Endothelial cell of umbilical vein (primary cell): ENCODE measurements around the gene POFUT2. TPM values are rescaled to one million over a fixed set of nuclear protein-coding genes. Genes with fewer than 3 reads are reported as not detected.

ENCODE experiments used
- BruUV-seq: library from RNA; stranded (reverse); fragments of 400-500 nt; replicated peaks from 2 replicates; lab custom pipeline; 2021; lab: Mats Ljungman, UMichigan
- CTCF ChIA-PET: fragments of 300-600, 350-600 bp; sonication (Branson Sonifier 250); formaldehyde crosslinking; loops from one replicate; lab custom pipeline; 2021; ENCODE audit warnings: antibody characterized with exemption, inconsistent platforms; lab: Charles Lee
- POLR2A ChIA-PET: fragments of 300-600, 350-600 bp; sonication (Branson Sonifier 250); formaldehyde crosslinking; loops from one replicate; lab custom pipeline; 2021; ENCODE audit warnings: antibody characterized with exemption, inconsistent platforms; lab: Charles Lee
- DNase-seq: peaks from one replicate; pipeline ENCODE4 v3.0.0-alpha.2; 2011; ENCODE audit warnings: low read depth, low spot score
- FAIRE-seq: peaks from 2 replicates; lab custom pipeline; 2011; peaks lifted over from hg19 to GRCh38; lab: Jason Lieb, UNC
- H2AFZ ChIP-seq: 2 replicates; pipeline ENCODE4 v1.6.0; 2012; ENCODE audit warnings: low read depth, low read length, control low read depth, inconsistent platforms
- H3K27ac ChIP-seq: 2 replicates; pipeline ENCODE4 v1.5.1; 2011; ENCODE audit warnings: low read depth, mild to moderate bottlenecking, control low read depth, low read length, moderate library complexity; ENCODE audit not compliant: insufficient read depth
- H3K27me3 ChIP-seq, 2 experiments: 2 replicates each; pipeline versions ENCODE4 v1.6.0 to v1.6.1; 2011; ENCODE audit warnings: low read length in 2 of 2, mixed read lengths in 1 of 2; ENCODE audit not compliant: control insufficient read depth in 2 of 2, insufficient read depth in 2 of 2
- H3K36me3 ChIP-seq, 2 experiments: 2 replicates in 1 of 2; 3 replicates in 1 of 2; pipeline ENCODE4 v1.5.1; 2011; ENCODE audit warnings: low read length in 2 of 2, mild to moderate bottlenecking in 1 of 2, moderate library complexity in 1 of 2; ENCODE audit not compliant: control insufficient read depth in 2 of 2, insufficient read depth in 2 of 2; ENCODE audit errors: extremely low read depth in 1 of 2
- H3K4me1 ChIP-seq: 3 replicates; pipeline ENCODE4 v1.5.1; 2011; ENCODE audit warnings: mild to moderate bottlenecking, low read length; ENCODE audit not compliant: control insufficient read depth, insufficient read depth; ENCODE audit errors: extremely low read depth
- H3K4me2 ChIP-seq: 2 replicates; pipeline ENCODE4 v1.6.1; 2011; ENCODE audit warnings: low read length, control low read depth, mixed read lengths; ENCODE audit not compliant: insufficient read depth
- H3K4me3 ChIP-seq, 3 experiments: fragments of 200-600 bp in 1 of 3; sonication (generic), shearing (Covaris generic) in 1 of 3; replicated peaks in 1 of 3; 2 replicates each; pipeline ENCODE4 v1.5.1; 2011 to 2016; ENCODE audit warnings: control low read depth in 3 of 3, low read length in 3 of 3, mild to moderate bottlenecking in 2 of 3, inconsistent platforms in 1 of 3, low read depth in 1 of 3, moderate library complexity in 1 of 3; ENCODE audit not compliant: insufficient read depth in 1 of 3
- H3K79me2 ChIP-seq: 2 replicates; pipeline ENCODE4 v1.6.0; 2012; ENCODE audit warnings: low read length, inconsistent platforms; ENCODE audit not compliant: control insufficient read depth, insufficient read depth
- H3K9ac ChIP-seq: replicated peaks from 2 replicates; pipeline ENCODE3; 2011; ENCODE audit warnings: low read length, control low read depth; ENCODE audit not compliant: insufficient read depth; ENCODE audit errors: extremely low read depth
- H3K9me1 ChIP-seq: replicated peaks from 3 replicates; pipeline ENCODE4 v1.6.0; 2011; ENCODE audit warnings: mild to moderate bottlenecking, low read length; ENCODE audit not compliant: control insufficient read depth, insufficient read depth; ENCODE audit errors: extremely low read depth
- H3K9me3 ChIP-seq: replicated peaks from 2 replicates; pipeline ENCODE4 v1.5.1; 2012; ENCODE audit warnings: low read length, inconsistent platforms; ENCODE audit not compliant: control insufficient read depth, insufficient read depth
- H4K20me1 ChIP-seq: replicated peaks from 2 replicates; pipeline ENCODE3; 2011; ENCODE audit warnings: mild to moderate bottlenecking, low read length; ENCODE audit not compliant: control insufficient read depth, insufficient read depth; ENCODE audit errors: extremely low read depth
- CTCF ChIP-seq, 2 donors: IDR thresholded peaks; 1 replicate in 1 of 2; 2 replicates in 1 of 2; pipeline ENCODE4 v1.5.1; 2011; ENCODE audit warnings: low read length in 2 of 2, mild to moderate bottlenecking in 2 of 2, moderate library complexity in 2 of 2, control low read depth in 1 of 2, inconsistent platforms in 1 of 2, low read depth in 1 of 2; ENCODE audit not compliant: insufficient read depth in 1 of 2; ENCODE audit errors: extremely low read depth in 1 of 2
- EZH2 ChIP-seq: IDR thresholded peaks from 2 replicates; pipeline ENCODE4 v1.6.1; 2012; ENCODE audit warnings: borderline replicate concordance, low read depth, mild to moderate bottlenecking, moderate library complexity, low read length, inconsistent platforms; ENCODE audit not compliant: severe bottlenecking
- FOS ChIP-seq: IDR thresholded peaks from 2 replicates; pipeline ENCODE4 v1.6.1; 2011; ENCODE audit warnings: mild to moderate bottlenecking, low read length, moderate library complexity, borderline replicate concordance; ENCODE audit not compliant: insufficient read depth
- GATA2 ChIP-seq: IDR thresholded peaks from 2 replicates; pipeline ENCODE4 v1.7.0; 2011; ENCODE audit warnings: low read depth, mild to moderate bottlenecking, moderate library complexity, mixed read lengths, low read length; ENCODE audit not compliant: insufficient read length, insufficient read depth
- JUN ChIP-seq: IDR thresholded peaks from 2 replicates; pipeline ENCODE4 v1.6.1; 2011; ENCODE audit warnings: borderline replicate concordance, low read depth; ENCODE audit not compliant: insufficient read length, insufficient read depth
- MAX ChIP-seq: IDR thresholded peaks from 2 replicates; pipeline ENCODE4 v1.6.1; 2011; ENCODE audit not compliant: insufficient read depth, insufficient read length
- MYC ChIP-seq: IDR thresholded peaks from one replicate; pipeline ENCODE4 v1.6.1; 2011; ENCODE audit warnings: mild to moderate bottlenecking, low read depth, low read length
- POLR2A ChIP-seq: IDR thresholded peaks from 2 replicates; pipeline ENCODE4 v1.6.1; 2012; ENCODE audit warnings: low read depth, mild to moderate bottlenecking, control low read depth, low read length
- POLR2AphosphoS5 ChIP-seq: IDR thresholded peaks from 2 replicates; pipeline ENCODE4 v1.6.1; 2012; ENCODE audit warnings: low read depth, mild to moderate bottlenecking, control low read depth, low read length, moderate library complexity; ENCODE audit not compliant: insufficient read depth
- dilution Hi-C: fragments of 300-500 bp; cut with MboI; formaldehyde crosslinking; loops from one replicate; pipeline ENCODE4 v1.15.0; 2019; ENCODE audit warnings: low sequenced_read_pairs; ENCODE audit not compliant: extremely low pct_ligation_motif_present
- intact Hi-C: fragments of 100-400 bp; cut with micrococcal nuclease; formaldehyde crosslinking; loops from one replicate; pipeline ENCODE4 v1.10.0; 2022
- polyA plus RNA-seq, 4 experiments: library from polyadenylated mRNA; depleted of rRNA in 3 of 4; stranded (reverse) in 3 of 4; unstranded in 1 of 4; fragments of >200 nt; gene quantifications; 2 replicates each; pipeline versions ENCODE4 v1.2.1 to v1.2.3, GENCODE V29; 2011 to 2012; ENCODE audit warnings: missing spikeins in 1 of 4
- total RNA-seq: library from RNA; stranded (reverse); gene quantifications from 2 replicates; pipeline ENCODE4 v1.2.3, GENCODE V29; 2021

POFUT2 gene
- total and polyA plus RNA-seq, 2 donors (not counting 3 experiments of a cell fraction or from before 2014, with no cell fraction given) = 30.7 to 47.5 TPM

GRCh38 chr21:45284456-45284741 lies 3.3 kb downstream of the POFUT2 start:
- H4K20me1 ChIP-seq = no peaks in the 10 kb centered on the region
- intact Hi-C loops = no loop called here
- no peak for FAIRE-seq

More at GRCh38 chr21:45284456-45284741, 3.3 kb downstream of the POFUT2 start:
- Histone ChIP-seq H3K36me3 (peaks cover 8 to 44% of the 10 kb centered on the region in 2 experiments), H2AFZ (no peak overlapping the region), H3K9me3 (no peaks in the 10 kb centered on the region), H3K27me3 (no peaks in the 10 kb centered on the region), H3K9me1 (no peaks in the 10 kb centered on the region), H3K27ac (no peak overlapping the region), H3K4me3 (no peak overlapping the region), H3K9ac (no peak overlapping the region), H3K79me2 (peaks cover 14% of the 10 kb centered on the region), H3K4me2 (no peak overlapping the region), H3K4me1 (peaks cover 14% of the 10 kb centered on the region)
- dilution Hi-C loops = no loop called here
- no TSS peak for BruUV-seq
- CTCF ChIA-PET = interaction anchor here (1.3 to 2.1 kb wide), 2 partner anchors 144 to 146 kb away, joined by 4 to 6 read pairs; no protein-coding TSS in a partner anchor
- no peak for DNase-seq
- TF ChIP-seq POLR2A = no peak
- TF ChIP-seq GATA2 = no peak
- no peak for TF ChIP-seq POLR2AphosphoS5
- TF ChIP-seq JUN = no peak
- TF ChIP-seq EZH2 = no peak
- no peak for TF ChIP-seq CTCF (IDR thresholded peaks at IDR 0.05; ENCODE audit: extremely low read depth in 1 of 2, insufficient read depth in 1 of 2, low read depth in 1 of 2, low read length in 2 of 2)
- no peak for TF ChIP-seq MAX
- TF ChIP-seq MYC = no peak
- TF ChIP-seq FOS = no peak
- POLR2A ChIA-PET = interaction anchor here (1.0 kb wide), 1 partner anchor 122 kb away, joined by 3 read pairs; no protein-coding TSS in a partner anchor
